ENCODE results near the gene ARHGAP33.

GRCh38 chr19:35764432-35765315 lies 10.7 kb upstream of the ARHGAP33 start:
- TF ChIP-seq, protein P1, sequence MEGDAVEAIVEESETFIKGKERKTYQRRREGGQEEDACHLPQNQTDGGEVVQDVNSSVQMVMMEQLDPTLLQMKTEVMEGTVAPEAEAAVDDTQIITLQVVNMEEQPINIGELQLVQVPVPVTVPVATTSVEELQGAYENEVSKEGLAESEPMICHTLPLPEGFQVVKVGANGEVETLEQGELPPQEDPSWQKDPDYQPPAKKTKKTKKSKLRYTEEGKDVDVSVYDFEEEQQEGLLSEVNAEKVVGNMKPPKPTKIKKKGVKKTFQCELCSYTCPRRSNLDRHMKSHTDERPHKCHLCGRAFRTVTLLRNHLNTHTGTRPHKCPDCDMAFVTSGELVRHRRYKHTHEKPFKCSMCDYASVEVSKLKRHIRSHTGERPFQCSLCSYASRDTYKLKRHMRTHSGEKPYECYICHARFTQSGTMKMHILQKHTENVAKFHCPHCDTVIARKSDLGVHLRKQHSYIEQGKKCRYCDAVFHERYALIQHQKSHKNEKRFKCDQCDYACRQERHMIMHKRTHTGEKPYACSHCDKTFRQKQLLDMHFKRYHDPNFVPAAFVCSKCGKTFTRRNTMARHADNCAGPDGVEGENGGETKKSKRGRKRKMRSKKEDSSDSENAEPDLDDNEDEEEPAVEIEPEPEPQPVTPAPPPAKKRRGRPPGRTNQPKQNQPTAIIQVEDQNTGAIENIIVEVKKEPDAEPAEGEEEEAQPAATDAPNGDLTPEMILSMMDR (conservative IDR thresholded peaks at IDR 0.05; ENCODE audit: low read depth, low read length), result no peak
- no peak for TF ChIP-seq EZH2phosphoT487 (IDR thresholded peaks at IDR 0.05; ENCODE audit: borderline replicate concordance, low read length)
